AG09319 (cell line): Measurements from ENCODE around the gene METAP2.
"Not testable (repeated sequence)": the region's sequence is repeated elsewhere in the genome, so short reads cannot be mapped to it uniquely, and the experiment has no call there.

Experiments used
- DNase-seq: peaks from one replicate; pipeline ENCODE4 v3.0.0-alpha.2; 2010; ENCODE audit warnings: low read depth; ENCODE audit errors: extremely low read depth
- TF ChIP-seq, protein P1 (sequence below): IDR thresholded peaks from 2 replicates; pipeline ENCODE4 v1.5.1; 2011; ENCODE audit warnings: low read depth, mild to moderate bottlenecking, inconsistent platforms, low read length, moderate library complexity

Gene METAP2

DNA sequence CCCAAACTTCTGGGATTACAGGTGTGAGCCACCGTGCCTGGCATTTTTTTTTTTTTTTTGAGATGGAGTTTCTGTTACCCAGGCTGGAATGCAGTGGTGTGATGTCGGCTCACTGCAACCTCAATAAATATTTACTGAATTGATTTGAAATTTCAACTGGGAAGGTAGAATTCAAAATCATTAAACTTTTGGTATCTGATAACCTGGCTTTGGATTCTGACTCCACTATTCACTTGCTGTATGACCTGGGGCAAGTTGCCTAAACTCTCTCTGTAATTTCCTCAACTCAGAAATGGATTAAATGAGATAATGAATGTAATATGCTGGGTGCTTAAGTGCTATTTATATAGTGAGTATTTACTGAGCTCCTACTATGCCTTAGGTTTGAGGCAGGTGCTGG lies 8.7 kb upstream of the METAP2 start:
- no peak for DNase-seq
- TF ChIP-seq, protein P1, sequence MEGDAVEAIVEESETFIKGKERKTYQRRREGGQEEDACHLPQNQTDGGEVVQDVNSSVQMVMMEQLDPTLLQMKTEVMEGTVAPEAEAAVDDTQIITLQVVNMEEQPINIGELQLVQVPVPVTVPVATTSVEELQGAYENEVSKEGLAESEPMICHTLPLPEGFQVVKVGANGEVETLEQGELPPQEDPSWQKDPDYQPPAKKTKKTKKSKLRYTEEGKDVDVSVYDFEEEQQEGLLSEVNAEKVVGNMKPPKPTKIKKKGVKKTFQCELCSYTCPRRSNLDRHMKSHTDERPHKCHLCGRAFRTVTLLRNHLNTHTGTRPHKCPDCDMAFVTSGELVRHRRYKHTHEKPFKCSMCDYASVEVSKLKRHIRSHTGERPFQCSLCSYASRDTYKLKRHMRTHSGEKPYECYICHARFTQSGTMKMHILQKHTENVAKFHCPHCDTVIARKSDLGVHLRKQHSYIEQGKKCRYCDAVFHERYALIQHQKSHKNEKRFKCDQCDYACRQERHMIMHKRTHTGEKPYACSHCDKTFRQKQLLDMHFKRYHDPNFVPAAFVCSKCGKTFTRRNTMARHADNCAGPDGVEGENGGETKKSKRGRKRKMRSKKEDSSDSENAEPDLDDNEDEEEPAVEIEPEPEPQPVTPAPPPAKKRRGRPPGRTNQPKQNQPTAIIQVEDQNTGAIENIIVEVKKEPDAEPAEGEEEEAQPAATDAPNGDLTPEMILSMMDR = no peak

DNA sequence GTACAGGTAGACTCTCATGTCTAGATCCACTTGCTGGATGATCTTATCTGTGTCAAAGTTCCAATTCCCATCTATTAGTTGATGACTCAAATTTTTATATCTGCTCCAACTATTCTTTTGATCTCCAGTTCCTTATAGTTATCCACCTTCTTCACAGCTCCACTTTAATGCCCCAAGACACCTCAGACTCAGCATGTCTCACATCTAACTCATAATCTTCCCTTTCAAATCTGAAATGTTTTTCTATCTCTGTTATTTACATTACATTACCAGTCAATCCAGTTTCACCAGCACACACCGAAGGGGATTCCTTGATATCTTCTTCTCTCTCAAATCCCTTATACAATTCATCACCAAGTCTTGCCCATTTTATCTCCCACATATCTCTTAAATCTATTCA lies 3.7 kb upstream of the METAP2 start:
- TF ChIP-seq, protein P1 = no peak
- DNase-seq = no peak

DNA sequence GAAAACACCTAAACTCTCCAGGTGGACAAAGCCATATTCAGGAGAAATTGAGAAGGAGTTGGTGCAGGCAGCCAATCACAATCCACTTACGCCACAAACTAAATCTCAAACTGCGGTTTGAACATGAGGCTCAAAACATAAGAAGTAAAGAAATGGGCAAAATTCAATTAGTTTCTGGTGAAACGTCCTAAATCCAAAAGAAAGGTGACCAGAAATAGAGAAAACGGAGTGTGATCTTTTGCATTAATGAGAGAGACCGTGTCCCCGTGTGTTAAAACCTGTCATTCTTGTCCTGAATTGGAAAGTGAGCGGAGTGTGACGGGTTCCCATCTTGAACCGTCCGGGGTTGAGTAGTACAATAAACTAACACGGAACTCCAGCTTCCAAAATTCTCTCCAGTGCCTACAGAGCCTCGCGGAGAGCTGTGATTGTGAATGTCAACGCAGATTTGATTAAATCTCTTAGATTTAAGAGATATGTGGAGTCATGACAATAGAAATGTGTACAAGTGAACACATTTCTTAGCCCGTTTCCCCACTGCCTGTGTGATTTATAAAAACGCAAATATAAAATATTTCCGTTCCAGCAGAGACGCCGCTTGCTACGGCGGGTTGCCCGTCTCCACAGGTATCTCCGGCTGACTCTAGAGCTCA lies 595 bp upstream of the METAP2 start:
- DNase-seq = no peak

DNA sequence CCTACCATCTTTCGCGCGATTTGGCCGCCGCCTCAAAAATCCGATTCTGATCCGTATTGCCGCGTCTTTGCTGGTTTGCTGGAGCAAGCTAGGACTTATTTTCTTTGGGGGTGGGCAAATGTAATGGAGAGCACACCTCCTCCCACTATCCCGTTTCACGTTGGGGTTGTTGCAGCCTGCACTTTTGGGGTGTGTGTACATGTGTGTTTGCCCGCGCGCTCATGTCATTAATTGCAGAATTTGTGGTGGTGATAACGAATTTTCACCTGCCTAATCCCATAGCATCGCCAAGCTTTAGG lies 657 bp downstream of the METAP2 start:
- DNase-seq = no peak
- TF ChIP-seq, protein P1 = no peak

More for the DNA sequence above, 595 bp upstream of the METAP2 start:
- TF ChIP-seq, protein P1 = no peak

DNA sequence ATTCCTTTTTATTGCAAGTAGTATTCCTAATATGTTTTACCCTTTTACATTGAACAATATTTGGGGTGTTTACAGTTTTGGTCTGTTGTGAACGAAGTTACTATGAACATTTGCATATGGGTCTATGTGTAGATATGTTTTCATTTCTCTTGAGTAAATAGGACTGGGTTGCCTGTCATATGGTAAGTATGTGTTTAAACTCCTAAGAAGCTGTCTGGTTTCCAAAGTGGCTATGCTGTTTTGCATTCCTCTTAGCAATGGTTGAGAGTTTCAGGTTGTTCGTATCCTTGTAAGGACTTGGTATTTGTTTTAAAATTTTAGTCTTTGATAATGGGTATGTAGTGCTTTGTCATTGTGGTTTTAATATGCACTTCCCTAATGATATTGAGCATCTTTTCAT lies 6.3 kb downstream of the METAP2 start:
- TF ChIP-seq, protein P1 = no peak
- no peak for DNase-seq

DNA sequence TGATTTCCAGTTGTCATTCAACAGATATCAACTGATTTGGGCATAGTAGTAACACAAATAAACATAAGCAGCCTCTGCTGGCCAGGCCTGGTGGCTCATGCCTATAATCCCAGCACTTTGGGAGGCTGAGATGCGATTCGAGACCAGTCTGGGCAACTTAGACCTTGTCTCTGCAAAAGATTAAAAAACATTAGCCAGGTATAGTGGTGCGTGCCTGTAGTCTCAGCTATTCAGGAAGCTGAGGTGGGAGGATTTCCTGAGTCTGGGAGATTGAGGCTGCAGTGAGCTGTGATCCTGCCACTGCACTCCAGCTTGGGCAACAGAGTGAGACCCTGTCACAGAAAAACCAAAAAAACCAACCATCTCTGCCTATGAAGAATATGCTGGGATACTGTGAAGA lies 7.1 kb downstream of the METAP2 start:
- TF ChIP-seq, protein P1 = no peak; the same call in 1 of the 2 replicates
- DNase-seq = no peak

DNA sequence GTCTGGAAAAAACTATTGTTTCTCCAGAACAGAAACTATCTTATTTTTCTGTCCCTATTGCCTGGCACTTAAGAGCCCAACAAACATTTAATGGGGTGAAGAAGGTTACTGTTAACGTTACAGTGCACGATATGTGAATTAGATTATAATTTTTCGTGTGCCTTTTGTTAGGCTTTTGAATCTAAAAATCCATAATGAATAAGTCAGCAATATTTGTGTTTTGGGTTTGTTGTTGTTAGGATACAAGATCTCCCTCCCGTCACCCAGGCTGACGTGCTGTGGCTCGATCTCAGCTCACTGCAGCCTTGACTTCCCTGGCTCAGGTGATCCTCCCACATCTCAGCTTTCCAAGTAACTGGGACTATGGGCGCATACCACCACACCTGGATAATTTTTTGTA lies 7.9 kb downstream of the METAP2 start:
- DNase-seq = no peak
- TF ChIP-seq, protein P1 = no peak

DNA sequence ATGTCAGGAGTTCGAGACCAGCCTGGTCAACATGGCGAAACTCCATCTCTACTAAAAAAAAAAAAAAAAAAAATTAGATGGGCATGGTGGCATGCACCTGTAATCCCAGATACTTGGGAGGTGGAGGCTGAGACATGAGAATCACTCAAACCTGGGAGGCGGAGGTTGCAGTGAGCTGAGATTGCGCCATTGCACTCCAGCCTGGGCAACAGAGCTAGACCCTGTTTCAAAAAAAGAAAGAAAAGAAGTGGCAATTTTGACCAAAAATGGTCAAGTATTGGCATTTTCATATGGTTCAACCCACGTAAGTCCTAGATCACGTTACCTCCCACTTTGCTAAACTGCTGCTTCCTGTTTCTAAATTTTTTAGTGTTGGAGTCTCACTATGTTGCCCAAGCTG lies 8.6 kb downstream of the METAP2 start:
- DNase-seq = not testable (repeated sequence)
